ENCODE results near the gene CTNND2. TPM values are rescaled to one million over a fixed set of nuclear protein-coding genes. Genes with fewer than 3 reads are reported as not detected.

The CTNND2 gene
- total and polyA plus RNA-seq, 10 of the 15 experiments (the other 5 are each of a cell fraction or from before 2014, with no cell fraction given): 0.02 to 0.16 (median 0.04) TPM; not detected in 7

DNA sequence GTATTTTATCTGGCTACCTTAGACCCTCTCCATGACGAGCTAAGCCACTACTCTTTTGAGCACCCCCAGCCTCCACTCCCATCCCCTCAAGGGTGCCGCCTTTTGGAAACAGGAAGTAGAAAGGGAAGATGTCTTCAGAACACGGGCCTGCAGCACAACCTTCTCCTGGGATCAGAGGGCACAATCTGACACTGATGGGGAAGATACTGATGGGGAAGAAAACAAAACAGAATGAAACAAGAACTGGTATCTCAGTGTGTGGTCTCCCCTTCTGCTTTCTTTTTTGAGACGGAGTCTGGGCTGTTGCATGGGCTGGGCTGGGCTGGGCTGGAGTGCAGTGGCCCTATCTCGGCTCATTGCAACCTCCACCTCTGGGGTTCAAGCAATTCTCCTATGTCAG lies 603.5 kb downstream of the CTNND2 start:
- no peak for ATAC-seq
- 32% methylated on average over 5 of the region's 5 CpGs for WGBS (ENCODE audit: insufficient coverage, insufficient replicate concordance, low lambda C conversion rate, missing lambda C conversion rate)

More for the DNA sequence above, 603.5 kb downstream of the CTNND2 start:
- no peaks in the 10 kb centered on the region for H3K79me2 ChIP-seq (ENCODE audit: control insufficient read depth, insufficient read depth, low read length)
- H3K27me3 ChIP-seq (replicated peaks in 1 of 2; ENCODE audit: control insufficient read depth in 2 of 2, insufficient read depth in 2 of 2, low read length in 1 of 2): peaks cover 0 to 3% of the 10 kb centered on the region in 2 experiments; a peak in 1 of 4 replicates
- TF ChIP-seq ZSCAN29 (IDR thresholded peaks at IDR 0.05) (no peak), ATF7 (IDR thresholded peaks at IDR 0.05; ENCODE audit: low read depth) (no peak), PKNOX1 (IDR thresholded peaks at IDR 0.05) (no peak), NR2F1 (conservative IDR thresholded peaks at IDR 0.05) (no peak), RCOR1 (conservative IDR thresholded peaks at IDR 0.05; ENCODE audit: low read depth, low read length) (no peak), MTA2 (IDR thresholded peaks at IDR 0.05; ENCODE audit: low read depth) (no peak), NRF1 (conservative IDR thresholded peaks at IDR 0.05; ENCODE audit: low read depth, low read length) (no peak), IRF4 (IDR thresholded peaks at IDR 0.05; ENCODE audit: low read depth, low read length) (no peak), RAD51 (IDR thresholded peaks at IDR 0.05) (no peak), HCFC1 (IDR thresholded peaks at IDR 0.05; ENCODE audit: low read length) (no peak), ZNF24 (IDR thresholded peaks at IDR 0.05) (no peak), BRCA1 (IDR thresholded peaks at IDR 0.05; ENCODE audit: low read depth, low read length) (no peak), IRF5 (IDR thresholded peaks at IDR 0.05; ENCODE audit: borderline replicate concordance) (no peak), RBBP5 (conservative IDR thresholded peaks at IDR 0.05) (no peak)
- ChIA-PET POLR2A (no interaction called here), CTCF (no interaction called here), SMC1A (ENCODE audit: uncharacterized antibody, unreplicated experiment) (no interaction called here), RAD21 (ENCODE audit: unreplicated experiment) (no interaction called here)
- in situ Hi-C loops (cut with MboI) (no loop called here), intact Hi-C loops (cut with micrococcal nuclease; ENCODE audit: unreplicated experiment) (no loop called here)
- no peaks in the 10 kb centered on the region for H3K9me3 ChIP-seq (replicated peaks; ENCODE audit: control insufficient read depth, insufficient read depth, low read length)
- FAIRE-seq (no peak), DNase-seq (ENCODE audit: low read depth, low spot score) (no peak)
- H3K4me3 ChIP-seq: no peak overlapping the region
- H3K9ac ChIP-seq (ENCODE audit: control insufficient read depth, insufficient read depth, low read length): no peak overlapping the region
- H3K27ac ChIP-seq (ENCODE audit: control insufficient read depth, insufficient read depth): no peak overlapping the region
- H3K36me3 ChIP-seq (ENCODE audit: control insufficient read depth in 2 of 2, insufficient read depth in 2 of 2, low read length in 1 of 2): no peaks in the 10 kb centered on the region
- H3K4me1 ChIP-seq (ENCODE audit: control insufficient read depth, insufficient read depth, low read length): no peaks in the 10 kb centered on the region
- H4K20me1 ChIP-seq (ENCODE audit: control insufficient read depth, insufficient read depth): no peaks in the 10 kb centered on the region
- H2AFZ ChIP-seq (ENCODE audit: control insufficient read depth, low read depth, low read length): no peak overlapping the region
- H3K4me2 ChIP-seq (ENCODE audit: control insufficient read depth, insufficient read depth): no peak overlapping the region
- BruUV-seq (replicated peaks): no TSS peak

Measured in GM12878 (cell line).